Vagina (tissue), 2 donors: ENCODE results near the gene PAGE2B.

Experiments
- CTCF ChIP-seq, 3 experiments: fragments of 450-650 bp in 2 of 3; fragments of 200-600 bp in 1 of 3; sonication (generic) in 1 of 3; IDR thresholded peaks; one replicate each; pipeline ENCODE4 v1.5.1; 2017 to 2019; ENCODE audit warnings: antibody characterized with exemption in 3 of 3, mild to moderate bottlenecking in 2 of 3, moderate library complexity in 2 of 3
- POLR2A ChIP-seq, 2 donors: fragments of 450-650 bp; IDR thresholded peaks; one replicate each; pipeline ENCODE4 v1.6.1; 2017; ENCODE audit warnings: antibody characterized with exemption in 2 of 2, mild to moderate bottlenecking in 2 of 2, moderate library complexity in 2 of 2

GRCh38 chrX:55119712-55120111 lies 44.9 kb downstream of the PAGE2B start:
- TF ChIP-seq POLR2A (IDR thresholded peaks at IDR 0.05) (no peak), CTCF (IDR thresholded peaks at IDR 0.05) (no peak)
